GM18858 (cell line): Measurements from ENCODE around the gene USH1G.
"Not testable (repeated sequence)": the region's sequence is repeated elsewhere in the genome, so short reads cannot be mapped to it uniquely, and the experiment has no call there.

Experiments used
- ATAC-seq: cut with Tn5 transposase; IDR thresholded peaks from one replicate; pipeline ENCODE4 v1.9.1; 2021; ENCODE audit not compliant: unreplicated experiment

USH1G gene

GRCh38 chr17:74922694-74923537 is at the start of gene USH1G:
USH1G (minus strand) TSS chr17:74923255; CDS start chr17:74923073, 182 bp downstream.
- no peak for ATAC-seq

- no peak for ATAC-seq
Measured at GRCh38 chr17:74972107-74972972, 49.3 kb upstream of the USH1G start, which contains the start of gene HID1. HID1 (minus strand) TSS chr17:74972759; CDS start chr17:74972656, 103 bp downstream.

DNA sequence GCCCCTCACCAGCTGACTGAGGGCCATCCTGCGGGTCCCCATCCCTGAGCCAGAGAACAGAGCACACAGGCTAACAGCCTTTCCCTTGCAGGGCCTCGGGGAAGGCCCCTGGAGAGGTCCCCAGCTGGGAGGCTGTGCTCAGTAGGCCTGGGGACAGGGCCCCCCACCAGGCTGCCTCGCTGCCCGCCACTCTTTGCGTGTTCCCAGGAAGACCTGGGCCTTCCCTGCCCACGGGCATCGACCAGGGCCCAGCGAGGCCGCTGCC is 48.7 kb upstream of the USH1G start:
- no peak for ATAC-seq

DNA sequence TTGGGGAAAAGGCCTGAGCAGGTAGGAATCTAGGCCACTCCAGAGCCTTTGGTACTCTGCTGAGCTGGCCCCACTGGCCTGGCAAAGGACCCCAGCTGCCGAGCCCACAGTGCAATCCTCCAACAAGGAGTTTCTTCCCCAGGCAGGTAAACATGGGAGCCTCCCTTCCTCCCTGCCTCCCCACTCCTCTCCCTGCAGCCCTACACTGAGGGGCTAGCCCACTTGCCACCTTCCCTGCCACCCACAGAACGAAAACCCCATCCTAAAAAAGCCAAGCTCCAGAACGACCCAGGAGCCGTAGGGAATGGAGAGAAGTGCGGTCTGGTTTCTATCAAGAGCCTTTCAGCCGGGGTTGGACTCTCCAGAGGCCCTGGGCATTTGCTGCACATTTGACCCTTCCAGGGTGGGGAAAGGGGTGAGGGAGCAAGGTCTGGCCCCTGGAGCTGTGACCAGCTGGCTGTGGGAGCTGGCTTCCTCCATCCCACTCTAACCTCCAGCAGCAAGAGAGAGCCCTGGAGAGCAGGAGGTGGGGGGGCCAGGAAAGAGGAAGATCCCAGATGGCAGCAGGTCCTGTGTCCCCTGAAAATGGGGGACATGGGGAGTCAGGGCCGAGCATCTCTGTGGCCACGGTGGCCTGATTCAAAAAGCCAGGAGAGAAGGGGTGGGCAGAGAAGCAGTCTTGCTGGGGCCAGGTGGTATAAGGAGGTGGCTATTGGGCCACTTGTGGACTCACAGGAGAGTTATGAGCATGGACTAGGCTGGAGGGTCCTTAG is 48.2 kb upstream of the USH1G start:
- no peak for ATAC-seq

DNA sequence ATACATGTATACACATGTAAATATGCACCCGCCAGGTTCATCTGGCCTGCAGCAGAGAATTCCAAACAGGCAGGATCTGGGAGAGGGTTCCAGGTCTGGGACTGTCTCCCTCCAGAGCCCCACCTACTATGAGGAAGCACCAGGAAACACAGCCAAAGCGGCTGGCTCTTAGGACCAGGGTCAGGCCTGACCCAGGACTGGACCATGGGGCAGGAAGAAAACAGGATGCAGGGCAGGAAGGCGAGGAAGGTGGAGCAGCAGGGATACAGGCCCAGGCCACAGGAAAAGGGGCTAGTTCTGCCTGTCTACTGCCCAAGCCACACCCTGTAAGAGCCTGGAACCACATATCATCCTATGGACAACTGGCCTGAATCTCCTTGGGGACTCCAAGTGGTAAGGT is 47.3 kb upstream of the USH1G start:
- ATAC-seq = no peak

GRCh38 chr17:74969501-74969900 is 46.4 kb upstream of the USH1G start:
- ATAC-seq = not testable (repeated sequence)

DNA sequence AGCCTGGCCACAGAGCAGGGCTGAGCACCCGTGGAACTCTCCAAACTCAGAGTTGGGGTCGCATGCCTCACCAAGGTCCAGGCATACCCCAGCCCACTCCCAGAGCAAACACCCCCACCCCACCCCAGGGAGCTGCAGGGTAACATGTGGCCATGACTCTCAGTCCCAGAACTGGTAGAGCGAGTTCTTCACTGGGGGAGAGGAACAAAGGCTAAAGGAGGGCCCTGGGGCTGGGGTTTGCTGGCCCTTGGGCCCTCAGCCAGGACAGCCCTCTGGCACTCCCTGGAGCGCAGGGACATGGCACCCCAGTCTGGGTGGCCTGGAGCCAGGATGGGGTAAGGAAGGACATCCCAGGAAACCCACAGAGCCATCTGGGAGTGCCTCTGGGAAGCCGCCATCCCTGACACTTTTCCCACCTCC is 45.3 kb upstream of the USH1G start:
- no peak for ATAC-seq

DNA sequence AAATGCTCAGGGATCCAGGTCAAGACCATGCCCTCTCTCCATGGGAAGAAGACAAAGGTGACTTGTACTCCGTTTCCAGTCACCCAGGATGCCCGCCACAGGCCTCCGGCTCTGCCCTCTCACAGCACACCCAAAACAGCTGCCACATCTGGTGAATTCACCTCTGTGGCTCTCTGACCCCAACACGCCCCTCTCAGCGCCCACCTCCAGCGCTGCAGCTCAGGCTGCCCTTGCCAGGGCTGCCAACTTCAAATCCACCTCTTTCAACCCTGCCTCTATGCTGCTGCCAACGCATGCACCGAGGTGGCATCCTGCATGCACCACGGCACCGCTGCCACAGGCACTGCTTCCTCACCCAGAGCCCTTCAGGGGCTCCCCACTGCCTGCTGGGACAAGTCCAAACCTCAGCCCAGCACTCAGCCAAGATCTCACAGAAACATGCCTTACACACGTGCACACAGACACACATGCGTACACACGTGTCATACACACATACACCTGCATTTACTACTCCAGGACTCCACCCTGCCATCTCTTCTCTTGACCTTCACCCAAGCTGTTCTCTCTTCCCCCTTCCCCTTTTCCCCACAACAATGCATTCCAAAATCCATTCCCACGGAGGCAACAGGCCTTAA is 42.0 kb upstream of the USH1G start:
- no peak for ATAC-seq

DNA sequence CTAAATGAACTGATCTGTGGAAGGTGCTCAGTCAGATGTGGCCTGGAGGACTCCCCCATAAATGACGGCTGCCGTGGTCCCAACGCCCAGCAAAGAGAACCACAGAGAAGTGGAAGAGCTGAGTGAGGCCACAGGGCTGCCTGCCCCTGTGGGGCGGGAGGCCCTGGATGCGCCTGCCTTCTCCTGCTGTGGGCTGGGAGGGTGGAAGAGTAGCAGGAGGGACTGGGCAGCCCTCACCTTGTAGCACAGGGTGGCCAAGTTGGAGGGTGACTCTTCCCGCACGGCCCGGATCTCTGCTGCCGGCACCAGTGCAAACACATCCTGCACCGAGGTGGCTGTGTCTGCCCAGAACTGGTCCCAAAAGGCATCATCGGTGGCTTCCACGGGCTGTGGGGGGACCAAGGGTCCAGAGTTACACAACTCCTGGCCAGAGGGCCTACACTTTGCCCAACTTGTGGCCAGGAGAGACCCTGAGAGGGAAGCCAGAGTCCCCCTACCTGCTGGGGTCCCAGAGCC is 41.2 kb upstream of the USH1G start:
- ATAC-seq = no peak

- ATAC-seq = no peak
Measured at GRCh38 chr17:74963656-74964055, 40.6 kb upstream of the USH1G start.

DNA sequence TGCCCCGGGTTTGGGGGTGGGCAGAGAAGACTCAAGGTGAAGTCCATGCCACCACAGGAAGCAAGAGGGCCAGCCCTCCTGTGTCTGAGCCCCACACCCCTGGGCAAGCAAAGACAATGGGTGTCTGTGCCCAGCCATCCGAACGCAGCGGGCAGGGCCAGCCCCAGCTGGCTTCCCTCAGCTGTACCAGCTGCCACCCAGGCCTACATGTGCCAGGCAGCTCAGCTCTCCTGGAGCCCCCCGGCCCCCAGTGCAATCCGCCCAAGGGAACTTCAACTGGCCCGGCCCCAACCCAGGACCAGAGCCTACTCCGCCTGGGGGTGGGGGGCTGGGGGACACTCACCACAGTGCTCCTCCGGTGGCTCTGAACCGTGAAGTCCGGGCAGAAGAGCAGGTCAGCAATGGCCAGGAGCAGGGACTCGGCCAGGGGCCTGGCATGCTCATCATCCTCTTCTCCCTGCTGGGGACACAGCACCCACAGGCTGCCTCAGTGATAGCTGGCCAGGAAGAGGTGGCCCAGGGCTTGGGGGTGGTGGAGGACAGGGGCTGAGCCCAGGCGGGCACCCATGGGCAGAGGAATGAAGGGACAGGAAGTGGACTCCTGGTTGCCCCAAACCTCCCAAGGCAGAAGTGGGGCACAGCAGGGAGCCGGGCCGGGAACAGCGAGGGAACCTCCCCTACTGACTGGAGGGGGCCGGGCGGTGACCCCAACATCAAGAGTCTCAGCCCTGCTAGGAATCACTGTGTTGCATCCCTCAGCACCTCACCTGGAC is 39.8 kb upstream of the USH1G start:
- ATAC-seq = no peak

GRCh38 chr17:74961657-74962350 is 38.7 kb upstream of the USH1G start:
- ATAC-seq = no peak

GRCh38 chr17:74960570-74961342 is 37.7 kb upstream of the USH1G start:
- ATAC-seq = no peak

DNA sequence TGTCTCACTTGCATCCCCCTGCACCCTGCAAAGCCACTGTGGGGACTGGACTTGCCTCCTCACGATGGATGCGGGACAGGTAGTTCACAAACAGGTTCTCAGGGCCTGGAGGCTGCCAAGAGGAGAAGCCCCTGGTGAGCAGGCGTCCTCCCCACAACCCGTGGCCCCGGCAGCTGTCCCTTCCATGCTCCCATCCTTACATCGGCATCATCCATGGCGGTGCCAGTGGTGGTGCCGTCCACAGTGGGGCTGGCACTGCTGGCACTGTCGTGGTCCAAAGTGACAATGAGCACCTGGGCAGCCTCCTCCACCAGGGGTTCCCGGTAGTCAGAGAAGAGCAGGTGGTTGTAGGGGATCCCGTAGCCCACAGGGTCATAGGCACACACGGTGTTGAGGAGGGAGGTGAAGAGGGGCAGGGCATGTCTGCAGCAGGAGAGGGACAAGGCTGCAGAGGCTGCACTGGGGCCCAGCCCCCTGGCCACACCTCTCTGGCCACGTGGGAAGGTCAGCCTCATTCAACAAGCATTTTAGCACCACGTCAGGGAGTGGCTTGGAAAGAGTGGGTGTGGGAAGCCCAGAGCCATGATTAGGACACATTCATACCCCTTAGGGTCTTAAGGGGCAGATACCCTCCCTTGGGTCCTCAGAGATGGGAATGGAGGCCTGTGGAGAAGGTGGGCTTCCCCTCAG is 36.9 kb upstream of the USH1G start:
- ATAC-seq = no peak

GRCh38 chr17:74957935-74958740 is 35.1 kb upstream of the USH1G start:
- no peak for ATAC-seq

- ATAC-seq = no peak
Measured at GRCh38 chr17:74956093-74956492, 33.0 kb upstream of the USH1G start.
